ENCODE measurements around the gene SIGLEC7.

The SIGLEC7 gene

DNA sequence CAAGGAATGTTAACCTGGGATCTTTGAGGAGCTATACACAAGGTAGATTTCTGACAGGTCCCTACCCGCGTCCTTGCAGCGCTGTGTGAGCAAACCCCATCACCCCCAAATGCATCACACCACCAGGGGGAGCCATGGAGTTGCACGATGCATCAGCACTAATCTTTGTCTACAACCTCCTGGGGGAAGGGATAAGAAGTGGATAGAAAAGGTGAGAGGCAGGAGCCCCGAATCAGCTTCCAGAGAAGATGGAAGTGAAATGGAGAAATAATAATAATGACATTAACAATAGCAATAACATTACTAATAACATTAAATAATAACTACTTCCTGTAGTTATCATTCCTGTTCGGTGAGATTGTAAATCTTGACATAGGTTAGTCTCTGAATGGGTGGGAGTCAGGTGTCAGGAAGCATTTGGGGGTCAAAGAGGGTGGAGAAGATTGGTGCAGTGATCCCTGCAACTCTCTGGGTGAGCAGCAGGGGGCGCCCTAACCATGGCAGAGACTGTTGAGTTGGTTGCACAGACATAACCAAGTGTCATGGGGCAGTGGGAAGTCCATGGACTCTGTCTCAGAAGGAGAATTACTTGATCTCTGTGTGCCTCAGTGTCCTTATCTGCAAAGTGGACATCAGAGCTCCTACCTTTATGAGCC is 16.5 kb downstream of the SIGLEC7 start:
- H3F3A ChIP-seq (ENCODE audit: insufficient read depth, low read length), result no peaks in the 10 kb centered on the region
- no peaks in the 10 kb centered on the region for H4K20me1 ChIP-seq (ENCODE audit: insufficient read depth, low read length)
- no peaks in the 10 kb centered on the region; the same call in 1 of the 2 replicates for H3K27me3 ChIP-seq (ENCODE audit: insufficient read depth, low read length)
- no peaks in the 10 kb centered on the region for H3K79me2 ChIP-seq (ENCODE audit: insufficient read depth, low read length)
- no peaks in the 10 kb centered on the region for H3K9me3 ChIP-seq (ENCODE audit: low read length)
- no peaks in the 10 kb centered on the region for H3K4me1 ChIP-seq (ENCODE audit: insufficient read depth, low read length, severe bottlenecking)
- no peaks in the 10 kb centered on the region for H3K36me3 ChIP-seq (ENCODE audit: insufficient read depth, low read length)
- no peak for TF ChIP-seq EZH2 (IDR thresholded peaks at IDR 0.05; ENCODE audit: borderline replicate concordance, low read length)
- TF ChIP-seq, protein P1, sequence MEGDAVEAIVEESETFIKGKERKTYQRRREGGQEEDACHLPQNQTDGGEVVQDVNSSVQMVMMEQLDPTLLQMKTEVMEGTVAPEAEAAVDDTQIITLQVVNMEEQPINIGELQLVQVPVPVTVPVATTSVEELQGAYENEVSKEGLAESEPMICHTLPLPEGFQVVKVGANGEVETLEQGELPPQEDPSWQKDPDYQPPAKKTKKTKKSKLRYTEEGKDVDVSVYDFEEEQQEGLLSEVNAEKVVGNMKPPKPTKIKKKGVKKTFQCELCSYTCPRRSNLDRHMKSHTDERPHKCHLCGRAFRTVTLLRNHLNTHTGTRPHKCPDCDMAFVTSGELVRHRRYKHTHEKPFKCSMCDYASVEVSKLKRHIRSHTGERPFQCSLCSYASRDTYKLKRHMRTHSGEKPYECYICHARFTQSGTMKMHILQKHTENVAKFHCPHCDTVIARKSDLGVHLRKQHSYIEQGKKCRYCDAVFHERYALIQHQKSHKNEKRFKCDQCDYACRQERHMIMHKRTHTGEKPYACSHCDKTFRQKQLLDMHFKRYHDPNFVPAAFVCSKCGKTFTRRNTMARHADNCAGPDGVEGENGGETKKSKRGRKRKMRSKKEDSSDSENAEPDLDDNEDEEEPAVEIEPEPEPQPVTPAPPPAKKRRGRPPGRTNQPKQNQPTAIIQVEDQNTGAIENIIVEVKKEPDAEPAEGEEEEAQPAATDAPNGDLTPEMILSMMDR (IDR thresholded peaks at IDR 0.05; ENCODE audit: low read length), result peak; percentile 79
- H2AFZ ChIP-seq (ENCODE audit: low read length), result no peak overlapping the region
- H3K4me3 ChIP-seq (ENCODE audit: low read depth, low read length, poor library complexity, severe bottlenecking), result no peak overlapping the region
- H3K9ac ChIP-seq (ENCODE audit: low read length), result no peak overlapping the region
- no peak overlapping the region for H3K4me2 ChIP-seq (ENCODE audit: low read length)
- no peak overlapping the region for H3K27ac ChIP-seq (ENCODE audit: low read depth, low read length, poor library complexity, severe bottlenecking)
- no peaks in the 10 kb centered on the region for H3K9me2 ChIP-seq (ENCODE audit: low read depth, low read length)

DNA sequence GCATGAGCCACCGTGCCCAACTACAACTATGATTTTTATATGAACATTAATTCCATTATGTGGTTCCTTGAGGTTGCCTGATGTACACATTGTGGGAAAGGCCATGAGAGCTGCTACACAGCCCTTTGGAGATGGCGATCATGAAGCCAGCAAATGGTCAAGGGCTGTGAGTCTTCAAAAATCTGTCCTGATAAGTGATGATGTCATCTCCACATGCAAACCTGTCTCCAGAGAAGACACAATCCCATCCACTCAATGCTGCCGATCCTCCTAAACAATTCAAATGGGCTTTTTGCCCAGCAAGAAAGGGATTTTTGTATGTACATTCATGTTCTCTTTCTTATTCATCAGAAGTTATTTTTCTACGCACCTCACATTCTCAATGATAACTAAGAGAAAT is 17.6 kb downstream of the SIGLEC7 start:
- no peaks in the 10 kb centered on the region for H3K4me1 ChIP-seq (ENCODE audit: insufficient read depth, low read length, severe bottlenecking)
- H3K9me2 ChIP-seq (ENCODE audit: low read depth, low read length), result no peaks in the 10 kb centered on the region
- H3K9ac ChIP-seq (ENCODE audit: low read length), result no peak overlapping the region
- no peak overlapping the region for H2AFZ ChIP-seq (ENCODE audit: low read length)
- H4K20me1 ChIP-seq (ENCODE audit: insufficient read depth, low read length), result no peaks in the 10 kb centered on the region
- H3K27ac ChIP-seq (ENCODE audit: low read depth, low read length, poor library complexity, severe bottlenecking), result no peak overlapping the region
- no peaks in the 10 kb centered on the region; the same call in 1 of the 2 replicates for H3K27me3 ChIP-seq (ENCODE audit: insufficient read depth, low read length)
- no peak overlapping the region for H3K4me3 ChIP-seq (ENCODE audit: low read depth, low read length, poor library complexity, severe bottlenecking)
- no peaks in the 10 kb centered on the region for H3K9me3 ChIP-seq (ENCODE audit: low read length)
- H3K79me2 ChIP-seq (ENCODE audit: insufficient read depth, low read length), result no peaks in the 10 kb centered on the region
- H3F3A ChIP-seq (ENCODE audit: insufficient read depth, low read length), result no peaks in the 10 kb centered on the region
- no peaks in the 10 kb centered on the region for H3K36me3 ChIP-seq (ENCODE audit: insufficient read depth, low read length)
- no peak overlapping the region for H3K4me2 ChIP-seq (ENCODE audit: low read length)
- TF ChIP-seq EZH2 (IDR thresholded peaks at IDR 0.05; ENCODE audit: borderline replicate concordance, low read length), result no peak
- TF ChIP-seq, protein P1 (IDR thresholded peaks at IDR 0.05; ENCODE audit: low read length), result no peak

DNA sequence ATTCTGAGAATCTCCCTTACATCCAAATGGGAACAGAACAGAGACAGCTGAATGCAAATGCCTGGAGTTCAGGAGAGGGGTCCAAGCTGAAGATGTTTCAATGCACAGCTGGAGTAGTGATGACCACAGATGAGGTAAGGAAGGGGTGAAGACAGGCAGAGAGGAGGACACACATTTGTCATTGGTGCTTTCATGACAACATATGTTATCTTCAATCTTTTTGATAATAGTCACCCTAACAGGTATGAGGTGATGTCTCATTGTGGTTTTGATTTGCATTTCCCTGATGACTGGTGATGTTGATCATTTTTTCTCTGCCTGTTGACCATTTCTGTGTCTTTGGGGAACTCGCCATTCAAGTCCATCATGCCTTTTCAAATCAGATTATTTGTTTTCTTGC is 19.2 kb downstream of the SIGLEC7 start:
- no peak overlapping the region for H3K4me3 ChIP-seq (ENCODE audit: low read depth, low read length, poor library complexity, severe bottlenecking)
- H3K4me2 ChIP-seq (ENCODE audit: low read length), result no peak overlapping the region
- H2AFZ ChIP-seq (ENCODE audit: low read length), result no peak overlapping the region
- no peaks in the 10 kb centered on the region for H4K20me1 ChIP-seq (ENCODE audit: insufficient read depth, low read length)
- no peaks in the 10 kb centered on the region for H3K79me2 ChIP-seq (ENCODE audit: insufficient read depth, low read length)
- no peaks in the 10 kb centered on the region for H3K9me3 ChIP-seq (ENCODE audit: low read length)
- no peak overlapping the region for H3K27ac ChIP-seq (ENCODE audit: low read depth, low read length, poor library complexity, severe bottlenecking)
- H3K27me3 ChIP-seq (ENCODE audit: insufficient read depth, low read length), result no peaks in the 10 kb centered on the region
- no peak for TF ChIP-seq EZH2 (IDR thresholded peaks at IDR 0.05; ENCODE audit: borderline replicate concordance, low read length)
- TF ChIP-seq, protein P1 (IDR thresholded peaks at IDR 0.05; ENCODE audit: low read length), result no peak
- H3K4me1 ChIP-seq (ENCODE audit: insufficient read depth, low read length, severe bottlenecking), result no peaks in the 10 kb centered on the region
- no peak overlapping the region for H3K9ac ChIP-seq (ENCODE audit: low read length)
- no peaks in the 10 kb centered on the region for H3K36me3 ChIP-seq (ENCODE audit: insufficient read depth, low read length)
- no peaks in the 10 kb centered on the region for H3F3A ChIP-seq (ENCODE audit: insufficient read depth, low read length)
- no peaks in the 10 kb centered on the region for H3K9me2 ChIP-seq (ENCODE audit: low read depth, low read length)

All from OCI-LY1 (cell line).